Embryonic facial prominence (tissue), 1 donor: Measurements from ENCODE around the gene MAST2.
"Not testable (repeated sequence)": the region's sequence is repeated elsewhere in the genome, so short reads cannot be mapped to it uniquely, and the experiment has no call there.

Source experiments
- DNase-seq: peaks from one replicate; pipeline ENCODE4 v3.0.0-alpha.2; 2016; ENCODE audit errors: extremely low spot score

MAST2 gene

GRCh38 chr1:45857755-45858492 is 54.5 kb downstream of the MAST2 start:
- DNase-seq, result not testable (repeated sequence)

- no peak for DNase-seq
Observed at GRCh38 chr1:45859221-45859620, 55.8 kb downstream of the MAST2 start.

- no peak for DNase-seq
Observed at GRCh38 chr1:45862008-45862407, 58.6 kb downstream of the MAST2 start.

GRCh38 chr1:45863218-45863617 is 59.8 kb downstream of the MAST2 start:
- no peak for DNase-seq

- no peak for DNase-seq
Observed at GRCh38 chr1:45864167-45865106, 61.0 kb downstream of the MAST2 start.

GRCh38 chr1:45867697-45868348 is 64.4 kb downstream of the MAST2 start:
- no peak for DNase-seq

GRCh38 chr1:45868861-45869260 is 65.4 kb downstream of the MAST2 start:
- no peak for DNase-seq

GRCh38 chr1:45870500-45870899 is 67.1 kb downstream of the MAST2 start:
- DNase-seq, result no peak

- DNase-seq, result not testable (repeated sequence)
Observed at GRCh38 chr1:45872173-45872801, 68.9 kb downstream of the MAST2 start.

GRCh38 chr1:45876000-45876617 is 72.7 kb downstream of the MAST2 start:
- DNase-seq, result no peak

GRCh38 chr1:45877264-45877663 is 73.9 kb downstream of the MAST2 start:
- no peak for DNase-seq

- no peak for DNase-seq
Observed at GRCh38 chr1:45879885-45880598, 76.6 kb downstream of the MAST2 start.

GRCh38 chr1:45880930-45881329 is 77.5 kb downstream of the MAST2 start:
- no peak for DNase-seq

- DNase-seq, result no peak
Observed at GRCh38 chr1:45883658-45884057, 80.2 kb downstream of the MAST2 start.

GRCh38 chr1:45884700-45885099 is 81.3 kb downstream of the MAST2 start:
- DNase-seq, result no peak

- DNase-seq, result no peak
Observed at GRCh38 chr1:45886229-45886628, 82.8 kb downstream of the MAST2 start.

GRCh38 chr1:45887156-45887842 is 83.9 kb downstream of the MAST2 start:
- DNase-seq, result no peak

- no peak for DNase-seq
Observed at GRCh38 chr1:45890078-45890477, 86.7 kb downstream of the MAST2 start.

GRCh38 chr1:45891087-45891486 is 87.7 kb downstream of the MAST2 start:
- DNase-seq, result no peak
